Superior temporal gyrus (tissue), 1 donor: Measurements from ENCODE around the gene CXXC4.

Source experiments
- DNase-seq: peaks from one replicate; pipeline ENCODE4 v3.0.0-alpha.2; 2016; ENCODE audit errors: extremely low spot score

CXXC4 gene

DNA sequence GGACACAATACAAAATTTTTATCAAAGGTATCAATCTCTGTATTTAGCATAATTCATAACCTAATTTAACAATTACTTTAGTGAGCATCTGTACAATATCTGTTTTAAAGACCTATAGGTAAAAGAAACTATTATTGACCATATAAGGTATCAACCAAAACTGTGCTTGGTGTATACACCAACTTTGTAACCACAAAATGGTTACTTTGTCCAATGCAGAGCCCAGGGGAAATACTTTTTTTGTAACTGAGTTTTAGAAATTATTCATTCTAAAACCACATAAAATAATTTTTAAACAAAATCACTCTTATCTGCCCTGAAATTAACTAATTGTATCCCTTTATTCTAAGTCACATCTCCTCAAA lies 5.0 kb downstream of the CXXC4 start:
- no peak for DNase-seq

DNA sequence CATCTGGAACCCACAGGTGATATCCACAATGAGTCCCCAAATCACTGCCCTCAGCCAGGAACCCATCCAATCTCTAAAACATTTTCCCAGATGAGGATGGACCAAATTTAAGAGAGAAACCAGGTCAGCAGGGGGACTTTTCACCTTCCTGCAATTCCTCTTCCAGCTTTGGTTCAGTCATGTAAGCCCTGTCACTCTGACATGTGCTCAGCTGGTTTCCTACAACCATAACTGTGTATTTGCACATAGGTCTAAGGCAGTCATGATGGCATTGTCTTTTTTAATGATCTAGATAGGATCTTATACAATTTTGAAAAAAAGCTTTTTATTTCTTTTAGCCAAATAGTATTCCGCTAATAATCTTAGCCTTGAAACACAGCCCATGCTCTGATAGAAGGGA lies 6.5 kb downstream of the CXXC4 start:
- no peak for DNase-seq

DNA sequence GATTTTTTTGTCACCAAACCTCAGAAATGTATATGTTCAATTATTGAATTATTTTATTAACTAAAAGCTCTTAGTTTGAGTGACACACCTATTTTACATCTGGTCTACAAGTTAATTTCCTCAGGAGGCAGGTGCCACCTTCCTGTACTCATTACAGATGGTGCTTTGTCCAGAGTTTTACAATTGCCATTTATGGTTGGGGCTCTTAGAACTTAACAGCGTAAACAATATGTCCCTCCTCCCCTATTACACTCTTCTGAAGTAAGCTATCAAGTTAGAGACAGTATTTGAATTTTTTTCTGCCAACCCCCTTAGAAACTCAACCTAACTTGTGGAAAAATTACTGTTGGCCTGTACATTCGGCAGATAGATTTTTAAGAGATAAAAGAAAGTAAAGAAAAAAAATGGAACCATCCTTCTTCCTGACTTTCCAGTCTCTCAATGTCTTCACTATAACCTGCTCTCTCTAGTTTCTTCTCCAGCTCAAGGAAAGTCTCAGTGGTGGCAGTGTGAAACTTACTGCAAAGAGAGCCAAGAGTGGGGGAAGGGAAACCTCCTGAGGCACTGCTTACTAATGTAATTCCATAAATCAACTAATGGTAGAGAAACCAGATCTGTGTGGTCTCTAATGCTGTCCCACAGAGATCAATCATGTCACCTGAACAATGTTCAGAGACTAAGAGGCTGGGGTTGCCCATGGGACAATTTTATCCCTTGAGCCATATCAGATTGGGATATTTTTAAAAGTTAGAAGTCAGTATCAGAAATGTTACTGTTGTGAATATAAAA lies 7.8 kb downstream of the CXXC4 start:
- no peak for DNase-seq

DNA sequence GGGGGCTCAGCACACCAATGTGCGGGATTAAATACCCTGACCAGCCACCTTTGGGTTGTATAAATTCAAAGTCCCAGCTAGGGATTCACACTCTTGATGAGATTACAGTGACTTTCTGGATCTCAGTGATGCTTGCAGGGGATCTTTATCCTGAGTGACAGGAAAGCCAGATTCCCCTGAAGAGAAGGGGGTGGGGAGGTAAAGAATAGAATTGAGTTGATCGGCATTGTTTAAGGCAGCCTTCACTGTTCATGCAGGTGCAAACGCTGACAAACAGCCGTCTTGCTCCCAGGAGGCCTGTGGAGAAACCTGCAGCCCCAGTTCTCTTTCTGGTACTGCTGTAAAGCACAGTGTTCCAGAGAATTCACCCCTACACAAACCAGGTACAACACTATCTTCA lies 19.0 kb downstream of the CXXC4 start:
- DNase-seq: no peak

DNA sequence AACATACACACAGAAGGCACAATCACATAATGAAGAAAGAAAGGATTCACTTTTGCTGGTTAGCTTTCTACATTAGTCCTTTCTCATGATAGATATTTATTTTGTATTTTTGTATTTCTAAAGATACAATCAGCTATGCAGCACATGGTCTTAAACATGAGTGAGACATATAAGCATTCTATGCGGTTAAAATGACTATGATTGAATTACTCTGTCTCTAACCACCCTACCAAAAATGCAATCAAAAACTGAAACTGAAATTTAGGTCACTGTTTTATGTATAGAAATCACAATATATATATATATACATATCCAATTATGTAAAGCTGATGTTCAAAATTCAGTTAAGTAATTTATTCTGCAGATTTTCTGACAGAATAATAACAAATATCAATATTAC lies 21.9 kb downstream of the CXXC4 start:
- DNase-seq: no peak

DNA sequence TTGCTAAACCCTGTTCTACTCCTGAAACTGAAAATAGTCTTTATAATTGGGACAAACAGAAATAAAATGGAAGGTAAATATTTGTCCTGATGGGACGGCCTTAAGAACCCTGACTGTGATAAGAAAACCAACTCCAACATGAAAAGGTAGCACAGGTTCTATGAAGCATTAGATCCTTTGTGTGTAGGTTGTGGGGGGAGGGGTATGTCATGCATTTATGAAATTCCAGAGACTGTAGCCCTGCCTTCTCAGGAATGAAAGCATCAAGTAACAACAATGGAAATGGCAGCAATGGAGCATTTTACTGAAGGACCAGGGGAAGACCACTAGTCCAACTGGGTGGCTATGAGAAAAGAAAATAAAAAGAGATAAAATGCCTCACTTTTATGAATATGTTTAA lies 23.9 kb downstream of the CXXC4 start:
- no peak for DNase-seq

DNA sequence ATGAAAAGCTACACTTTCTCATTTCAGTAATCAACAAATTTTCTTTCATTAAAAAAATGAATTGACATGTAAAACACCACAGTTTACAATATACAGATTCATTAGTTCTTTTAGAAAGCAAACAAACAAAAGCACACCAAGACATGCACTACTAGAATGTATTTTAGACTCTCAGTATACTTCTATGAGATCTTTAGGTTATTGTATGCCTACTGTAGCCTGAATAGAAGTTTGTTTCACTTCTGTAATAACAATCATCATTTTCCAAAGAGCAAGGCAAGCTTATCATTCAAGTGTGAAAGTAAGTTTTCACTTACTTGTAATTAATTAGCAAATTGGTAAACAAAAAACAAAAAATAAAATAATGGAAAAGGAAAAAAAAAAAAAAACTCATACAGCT lies 24.9 kb downstream of the CXXC4 start:
- DNase-seq: no peak

DNA sequence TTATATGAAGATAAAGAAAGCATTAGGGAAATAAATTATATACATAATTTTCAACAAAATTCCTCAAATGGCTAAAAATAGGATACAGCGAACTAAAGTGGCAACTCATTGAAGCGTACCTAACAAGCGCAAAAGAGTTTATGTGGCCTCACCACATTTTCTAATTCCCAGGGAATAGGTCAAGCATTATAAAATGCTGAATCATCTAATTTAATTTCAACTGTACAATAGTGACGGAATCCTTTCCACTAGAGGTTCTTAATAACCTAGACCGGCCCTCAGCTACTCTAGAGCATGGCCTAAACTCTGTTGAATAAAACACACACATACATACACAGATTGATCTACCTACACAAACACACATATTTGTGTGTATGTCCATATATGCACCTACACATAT lies 29.1 kb downstream of the CXXC4 start:
- no peak for DNase-seq

DNA sequence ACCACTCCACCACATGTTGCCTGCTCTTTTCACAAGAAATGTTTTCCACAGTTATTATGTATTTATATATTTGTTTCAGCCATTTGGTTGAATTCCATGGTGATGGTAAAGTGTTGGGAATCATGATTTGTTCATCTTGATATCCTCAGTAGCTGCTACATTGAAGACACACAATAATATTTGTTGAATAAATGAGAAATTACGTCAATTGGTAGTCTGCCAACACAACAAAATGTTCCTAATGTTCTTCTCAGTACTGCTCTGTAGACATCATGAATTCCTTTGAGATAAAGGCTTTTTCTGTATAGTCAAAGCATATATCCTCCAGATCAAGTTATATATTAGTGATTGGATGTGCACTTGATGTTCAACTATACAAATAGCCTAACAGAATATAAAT lies 29.5 kb downstream of the CXXC4 start:
- peak; percentile 77 for DNase-seq

DNA sequence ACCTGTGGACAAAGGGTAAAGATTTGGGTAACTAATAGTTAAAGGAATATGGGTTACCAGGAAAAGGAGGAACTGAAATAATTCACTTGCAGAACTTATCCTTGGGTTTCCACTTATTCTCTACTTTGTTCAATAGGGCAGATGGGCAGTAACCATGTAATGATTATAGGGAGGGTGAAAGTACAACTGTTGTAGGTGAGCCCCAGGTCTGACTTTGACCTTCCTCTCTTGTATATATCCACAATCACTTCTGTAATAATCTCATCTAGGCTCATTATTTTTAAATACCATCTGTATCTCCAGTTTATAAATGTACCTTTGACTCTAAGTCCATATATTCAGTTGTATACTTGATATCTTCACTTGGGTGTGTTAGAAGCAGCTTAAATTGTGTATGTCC lies 32.1 kb downstream of the CXXC4 start:
- DNase-seq: no peak

DNA sequence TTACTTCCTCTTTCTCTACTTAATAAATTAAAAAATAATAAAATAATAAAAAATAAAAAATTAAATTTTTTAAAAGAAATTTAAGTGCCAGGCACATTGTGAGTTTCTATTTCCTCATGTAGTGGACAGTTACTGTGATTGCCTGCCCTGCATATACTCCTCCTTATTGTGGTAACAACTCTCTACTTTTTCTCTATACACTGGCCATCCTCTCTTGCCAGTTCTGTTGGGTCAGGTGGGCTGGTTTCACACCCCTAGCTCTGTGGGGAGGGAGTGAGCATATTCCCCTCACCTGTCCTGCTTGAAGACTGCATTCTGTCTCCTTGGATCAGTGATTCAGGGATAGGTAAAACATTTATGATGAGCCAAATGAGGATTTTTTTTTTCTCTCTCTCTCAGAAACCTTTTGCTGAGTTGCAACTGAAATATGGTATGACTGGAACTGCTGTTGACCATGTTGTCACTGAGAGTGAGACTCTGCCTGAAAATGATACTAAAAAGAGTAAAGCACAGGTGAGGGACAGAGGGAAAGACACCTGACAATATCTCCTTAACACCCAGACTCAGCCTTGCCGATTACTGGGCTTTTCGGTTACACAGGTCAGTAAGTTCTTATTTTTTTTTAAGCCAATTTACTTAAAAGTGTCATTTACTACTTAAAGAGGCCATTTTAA lies 37.2 kb downstream of the CXXC4 start:
- no peak for DNase-seq

DNA sequence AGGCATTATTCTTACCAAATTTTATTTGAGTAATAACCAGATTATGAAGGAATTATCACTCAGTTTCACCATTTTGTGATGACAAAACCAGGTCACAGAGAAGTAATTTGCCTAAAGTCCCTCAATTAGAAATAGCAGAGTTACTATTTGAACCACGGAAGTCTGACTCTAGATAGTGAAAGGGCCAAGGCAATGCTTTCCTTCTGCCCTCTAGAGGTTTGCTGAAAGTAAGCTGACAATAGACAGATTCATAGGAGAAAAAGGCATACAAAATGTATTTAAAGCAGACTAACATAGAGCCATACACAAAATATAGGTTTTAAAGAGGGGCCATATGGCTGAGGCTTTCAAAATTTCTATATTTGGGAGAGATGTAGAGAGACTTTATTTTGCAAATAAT lies 43.1 kb downstream of the CXXC4 start:
- DNase-seq: peak; percentile 78

DNA sequence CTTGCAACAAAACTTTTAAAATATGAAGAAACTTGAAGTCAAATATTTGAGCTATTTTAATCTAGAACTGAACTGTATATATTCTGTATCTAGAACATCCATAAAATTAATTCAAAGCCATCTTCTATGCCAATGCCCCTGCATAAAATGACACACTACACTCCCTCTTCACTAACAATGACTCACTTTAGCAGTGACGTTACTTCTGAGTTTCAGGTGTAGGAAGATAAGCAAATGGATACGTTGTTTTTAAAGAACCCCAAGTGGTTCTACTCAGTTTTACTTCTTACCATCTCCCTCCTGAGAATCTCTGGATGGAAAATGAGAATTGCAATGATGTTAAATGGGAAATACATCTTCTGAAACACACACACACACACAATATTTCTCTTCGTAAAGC lies 45.2 kb downstream of the CXXC4 start:
- no peak for DNase-seq

DNA sequence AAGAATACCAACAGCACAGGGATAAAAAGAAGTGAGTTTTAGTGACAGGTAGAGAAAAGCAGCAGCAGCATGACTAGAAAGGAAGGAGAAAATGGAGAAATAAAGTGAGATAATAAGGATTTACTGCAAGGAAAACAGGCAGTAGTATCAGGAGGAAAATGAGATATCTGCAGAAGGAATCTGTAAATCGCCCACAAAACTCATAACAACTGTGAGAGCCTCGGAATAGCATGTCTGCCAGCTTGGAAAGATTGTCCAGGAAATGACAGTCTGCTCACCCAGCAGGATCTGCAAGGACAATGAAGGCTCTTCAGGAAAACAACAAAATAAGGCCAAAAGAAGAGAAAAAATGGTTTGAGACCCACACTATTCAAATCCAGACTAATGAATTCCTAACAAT lies 47.4 kb downstream of the CXXC4 start:
- DNase-seq: no peak

DNA sequence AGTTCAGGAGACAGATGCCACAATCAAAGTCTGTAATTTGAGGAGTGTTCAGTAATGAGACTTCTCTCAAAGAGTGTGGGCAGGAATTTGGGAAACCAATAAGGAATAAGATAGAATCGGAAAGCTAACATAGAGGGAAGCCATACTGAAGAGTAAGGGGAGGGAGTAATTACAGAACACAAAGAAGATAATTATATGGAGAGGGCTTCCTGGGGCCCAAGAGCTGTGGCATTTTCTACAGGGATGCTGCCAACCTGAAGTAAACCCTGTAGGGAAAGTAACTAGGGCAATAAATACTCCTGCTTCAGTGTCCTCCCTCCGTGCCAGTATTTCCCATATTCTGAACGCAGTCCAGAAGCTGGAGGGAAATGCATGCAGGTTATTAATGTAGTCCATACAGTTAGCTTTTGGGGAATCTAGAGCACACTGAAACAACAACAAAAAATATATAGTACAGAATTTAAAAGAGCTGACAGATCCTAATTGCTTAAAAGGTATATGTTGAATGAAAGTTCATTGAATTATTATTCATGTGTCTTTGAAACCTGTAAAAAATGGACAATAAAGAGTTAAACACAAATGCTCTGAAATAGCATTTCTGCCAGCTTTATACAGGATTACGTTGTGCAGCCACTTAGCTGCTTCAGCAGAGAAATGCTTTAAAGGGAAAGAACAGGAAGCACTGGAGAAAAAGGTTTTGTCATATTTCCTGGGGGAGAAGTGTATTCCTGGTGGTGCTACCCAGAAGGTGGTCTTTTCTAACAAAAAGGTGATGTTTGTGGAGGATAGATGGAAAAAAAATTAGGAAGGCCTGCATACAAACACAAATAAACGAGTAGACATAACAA lies 48.0 kb downstream of the CXXC4 start:
- DNase-seq: no peak

DNA sequence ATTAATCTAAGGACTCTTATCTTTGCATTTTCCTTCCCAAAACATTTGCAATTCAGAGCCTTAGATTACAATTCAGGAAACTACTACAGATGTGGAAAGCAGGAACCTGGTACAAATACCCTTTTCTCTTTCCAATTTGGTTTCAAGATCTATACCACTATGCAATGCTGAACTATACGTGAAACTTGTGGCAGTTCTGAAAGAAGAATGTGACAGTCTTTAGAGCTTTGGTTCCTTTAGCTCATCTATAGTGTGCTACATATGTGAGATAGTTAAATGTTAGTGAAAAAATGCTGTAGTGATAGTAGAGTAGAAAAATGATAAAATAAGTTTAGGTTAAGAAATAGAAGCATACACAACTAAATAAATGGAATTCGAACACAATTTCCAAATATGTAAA lies 50.0 kb downstream of the CXXC4 start:
- DNase-seq: no peak

DNA sequence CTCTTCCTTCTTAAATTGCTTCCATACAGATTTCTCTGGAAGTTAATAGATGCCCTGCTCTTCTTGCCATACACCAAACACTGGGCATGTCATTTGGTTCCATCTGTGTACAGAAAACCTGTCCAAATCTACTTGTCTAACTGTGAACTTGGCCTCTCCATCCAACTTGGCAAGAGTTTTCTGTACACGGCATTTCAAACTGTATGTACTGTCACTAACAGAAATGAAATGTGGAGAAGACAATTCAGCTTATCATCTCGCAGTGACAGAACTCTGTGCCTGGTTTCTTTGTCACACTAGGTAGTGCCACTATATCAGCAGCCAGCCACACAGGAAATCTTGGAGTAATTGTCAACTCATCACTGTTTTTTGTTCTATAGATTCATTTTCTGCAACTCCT lies 58.2 kb downstream of the CXXC4 start:
- DNase-seq: no peak

DNA sequence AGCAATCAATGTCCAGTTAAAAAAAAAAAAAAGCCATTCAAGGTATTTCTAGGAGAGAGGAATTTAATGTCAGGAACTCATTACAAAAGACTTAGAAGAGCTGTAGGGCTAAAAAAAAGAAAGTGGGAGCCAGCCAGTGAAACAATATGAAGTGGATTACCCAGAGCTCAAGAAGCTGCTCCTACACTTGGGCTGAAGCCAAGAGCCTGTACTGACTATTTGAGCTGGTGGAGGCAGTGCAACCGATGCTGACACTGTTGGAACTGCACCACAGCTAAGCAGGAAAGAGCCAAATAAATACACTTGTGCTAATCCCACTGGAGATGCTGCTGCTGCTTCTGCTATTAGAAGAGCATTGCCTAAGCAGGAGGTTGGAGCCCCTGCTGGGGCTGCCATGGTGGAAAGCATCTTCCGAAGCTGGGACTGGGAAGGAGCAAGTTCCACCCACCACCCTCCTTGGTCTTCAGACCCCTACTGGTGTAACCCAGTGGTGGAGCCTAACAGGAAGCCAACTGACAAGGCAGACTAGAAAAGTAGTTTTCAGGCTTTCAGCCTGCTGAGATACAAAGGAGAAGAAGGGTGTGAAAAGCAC lies 65.4 kb downstream of the CXXC4 start:
- DNase-seq: no peak

DNA sequence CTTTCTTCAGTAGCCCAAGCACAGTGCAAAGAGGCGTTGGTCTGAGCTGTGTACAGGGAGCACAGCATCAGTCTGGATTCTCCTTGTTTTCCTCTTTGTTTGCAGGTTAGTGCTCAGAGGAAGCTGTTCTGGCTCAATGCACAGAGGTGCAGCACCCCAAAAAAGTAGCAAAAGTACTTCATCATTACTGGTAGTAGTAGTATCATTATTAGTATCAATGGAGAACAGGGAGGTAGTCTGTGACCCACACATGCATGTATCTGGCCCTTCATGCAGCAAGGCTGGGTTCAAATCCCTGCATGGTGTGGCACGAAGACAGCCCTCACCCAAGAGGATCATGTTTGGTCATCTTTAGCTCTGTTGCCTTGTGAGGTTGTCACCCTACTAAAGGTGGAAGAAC lies 68.7 kb downstream of the CXXC4 start:
- no peak for DNase-seq

DNA sequence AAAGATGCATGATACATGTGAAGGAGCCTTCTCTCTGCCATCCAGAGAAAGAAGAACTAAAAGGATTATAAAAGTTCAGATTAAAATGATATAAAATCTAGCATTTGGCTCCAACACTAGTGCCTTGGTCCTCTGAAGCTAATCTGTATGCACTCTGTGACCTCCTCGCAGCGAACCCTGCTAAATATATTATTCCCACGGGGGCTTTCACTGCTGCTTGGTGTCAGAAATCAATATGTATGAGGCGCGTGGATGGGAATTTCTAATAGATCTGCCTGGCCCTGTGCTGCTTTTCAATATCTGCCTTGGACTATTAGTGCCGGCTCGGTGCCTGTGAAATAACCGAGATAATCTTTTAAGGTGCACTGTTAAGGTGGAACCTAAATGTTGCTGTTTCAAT lies 69.7 kb downstream of the CXXC4 start:
- peak; percentile 64 for DNase-seq

DNA sequence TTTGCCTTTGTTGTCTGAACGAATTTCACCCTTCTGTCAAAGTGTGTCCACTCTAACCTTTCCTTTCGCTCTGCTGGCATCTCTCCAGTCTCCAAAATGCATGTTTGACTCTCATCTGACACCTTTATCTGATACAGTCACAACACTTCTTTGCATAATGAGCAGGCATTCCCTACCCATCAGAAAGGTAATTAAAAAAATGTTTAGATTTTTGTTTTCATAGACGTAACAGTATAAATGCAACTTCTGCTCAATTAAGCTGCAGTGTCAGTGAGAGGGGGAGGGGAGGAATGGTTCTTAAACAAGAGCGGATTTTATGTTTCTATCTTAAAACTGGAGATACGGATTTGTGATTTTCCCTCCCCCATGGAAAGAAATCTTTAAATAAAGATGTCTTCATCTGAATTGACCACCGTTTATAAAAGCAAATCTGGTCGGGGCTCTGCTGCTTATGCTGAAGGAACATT lies 70.2 kb downstream of the CXXC4 start:
- peak; percentile 65 for DNase-seq

DNA sequence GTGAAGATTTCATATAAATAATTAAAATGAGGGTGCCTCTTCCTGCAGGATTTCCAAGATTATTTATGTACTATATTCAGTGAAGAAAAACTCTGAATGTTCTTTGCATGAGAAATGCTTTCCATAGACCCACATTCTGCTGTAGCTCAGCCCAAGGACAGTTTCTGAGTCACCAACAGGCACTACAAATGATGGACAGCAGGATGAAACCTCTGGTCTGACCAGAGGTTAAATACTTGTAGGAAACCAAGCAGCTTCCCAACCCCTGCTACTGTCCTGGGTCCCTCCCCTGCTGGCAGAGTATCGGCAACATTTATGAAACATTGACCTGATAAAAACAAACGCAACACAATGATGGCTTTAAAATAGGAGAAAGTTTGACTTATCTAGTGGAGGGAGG lies 73.1 kb downstream of the CXXC4 start:
- no peak for DNase-seq
